ENCODE data around the gene CABP2. TPM values are rescaled to one million over a fixed set of nuclear protein-coding genes. Genes with fewer than 3 reads are reported as not detected.

The CABP2 gene
- total RNA-seq, 1 experiment from 2014 or later: not detected

GRCh38 chr11:67470337-67471002 lies 52.8 kb downstream of the CABP2 start:
- Histone ChIP-seq H3K4me1 (ENCODE audit: low read length) (peaks cover 30% of the 10 kb centered on the region), H3K9me2 (replicated peaks; ENCODE audit: insufficient read depth, low read length) (no peaks in the 10 kb centered on the region), H4K20me1 (ENCODE audit: insufficient read depth, low read depth, low read length) (no peaks in the 10 kb centered on the region), H3K9ac (ENCODE audit: low read length) (no peak overlapping the region), H3K36me3 (ENCODE audit: insufficient read depth, low read length) (no peaks in the 10 kb centered on the region), H3K79me2 (ENCODE audit: low read length) (peaks cover 16% of the 10 kb centered on the region), H2AFZ (ENCODE audit: low read length) (no peak overlapping the region), H3K27ac (ENCODE audit: low read length) (no peak overlapping the region), H3K4me3 (ENCODE audit: low read length) (no peak overlapping the region), H3K27me3 (ENCODE audit: low read length) (no peaks in the 10 kb centered on the region), H3K9me3 (ENCODE audit: low read length) (no peaks in the 10 kb centered on the region), H3K4me2 (ENCODE audit: low read depth, low read length, poor library complexity, severe bottlenecking) (no peak overlapping the region)
- DNase-seq: no peak

- peak overlapping the region; percentile 87 for H3K4me3 ChIP-seq (ENCODE audit: low read length)
- peaks cover 23% of the 10 kb centered on the region for H3K79me2 ChIP-seq (ENCODE audit: low read length)
- H3K4me1 ChIP-seq (ENCODE audit: low read length): peaks cover 35% of the 10 kb centered on the region
- H3K4me2 ChIP-seq (ENCODE audit: low read depth, low read length, poor library complexity, severe bottlenecking): peak overlapping the region; percentile 90
- H4K20me1 ChIP-seq (ENCODE audit: insufficient read depth, low read depth, low read length): no peaks in the 10 kb centered on the region
- H3K27ac ChIP-seq (ENCODE audit: low read length): no peak overlapping the region
- no peaks in the 10 kb centered on the region for H3K9me2 ChIP-seq (replicated peaks; ENCODE audit: insufficient read depth, low read length)
- H3K9ac ChIP-seq (ENCODE audit: low read length): peak overlapping the region; percentile 79
- no peaks in the 10 kb centered on the region for H3K36me3 ChIP-seq (ENCODE audit: insufficient read depth, low read length)
- no peaks in the 10 kb centered on the region for H3K27me3 ChIP-seq (ENCODE audit: low read length)
- peak overlapping the region; percentile 77 for H2AFZ ChIP-seq (ENCODE audit: low read length)
- H3K9me3 ChIP-seq (ENCODE audit: low read length): no peaks in the 10 kb centered on the region
- DNase-seq: no peak
Measured at GRCh38 chr11:67469508-67469811, 53.8 kb downstream of the CABP2 start.

Small RNA genes lying within 50 kb of the gene (small RNA-seq; reads per million reads assigned to genes)
- gene MIR6752: not detected

Other genes with a start within 250 kb of the CABP2 start
- gene ANKRD13D, start 234.1 kb downstream of the CABP2 start, total RNA-seq (2014; rRNA removed; shearing (Covaris generic); ENCODE audit: low replicate concordance): 31.3 and 91.8 TPM in 2 replicates
- gene SSH3, start 219.9 kb downstream of the CABP2 start, total RNA-seq (2014; rRNA removed; shearing (Covaris generic); ENCODE audit: low replicate concordance): 0.61 and 0.82 TPM in 2 replicates
- gene POLD4, start 169.9 kb downstream of the CABP2 start, total RNA-seq (2014; rRNA removed; shearing (Covaris generic); ENCODE audit: low replicate concordance): 362 and 684 TPM in 2 replicates
- gene CLCF1, start 149.8 kb downstream of the CABP2 start, total RNA-seq (2014; rRNA removed; shearing (Covaris generic); ENCODE audit: low replicate concordance): 6.4 and 13.9 TPM in 2 replicates
- gene RAD9A, start 131.5 kb downstream of the CABP2 start, total RNA-seq (2014; rRNA removed; shearing (Covaris generic); ENCODE audit: low replicate concordance): 14.8 and 19.2 TPM in 2 replicates
- 218 and 332 TPM in 2 replicates for gene PPP1CA, start 121.6 kb downstream of the CABP2 start, total RNA-seq (2014; rRNA removed; shearing (Covaris generic); ENCODE audit: low replicate concordance)
- gene TBC1D10C, start 119.4 kb downstream of the CABP2 start, total RNA-seq (2014; rRNA removed; shearing (Covaris generic); ENCODE audit: low replicate concordance): 52.4 and 122 TPM in 2 replicates
- gene CARNS1, start 107.8 kb downstream of the CABP2 start, total RNA-seq (2014; rRNA removed; shearing (Covaris generic); ENCODE audit: low replicate concordance): 0.18 TPM in 1 of 2 replicates, not detected in the other
- gene RPS6KB2, start 95.0 kb downstream of the CABP2 start, total RNA-seq (2014; rRNA removed; shearing (Covaris generic); ENCODE audit: low replicate concordance): 48.9 and 83.6 TPM in 2 replicates
- gene PTPRCAP, start 85.8 kb downstream of the CABP2 start, total RNA-seq (2014; rRNA removed; shearing (Covaris generic); ENCODE audit: low replicate concordance): 161 and 348 TPM in 2 replicates
- 15.5 and 40.6 TPM in 2 replicates for gene CORO1B, start 80.0 kb downstream of the CABP2 start, total RNA-seq (2014; rRNA removed; shearing (Covaris generic); ENCODE audit: low replicate concordance)
- not detected in 2 replicates for gene GPR152, start 70.7 kb downstream of the CABP2 start, total RNA-seq (2014; rRNA removed; shearing (Covaris generic); ENCODE audit: low replicate concordance)
- gene CABP4, start 68.1 kb downstream of the CABP2 start, total RNA-seq (2014; rRNA removed; shearing (Covaris generic); ENCODE audit: low replicate concordance): 0.29 TPM in 1 of 2 replicates, not detected in the other
- 69.7 and 99.7 TPM in 2 replicates for gene TMEM134, start 54.2 kb downstream of the CABP2 start, total RNA-seq (2014; rRNA removed; shearing (Covaris generic); ENCODE audit: low replicate concordance)
- gene AIP, start 40.4 kb downstream of the CABP2 start, total RNA-seq (2014; rRNA removed; shearing (Covaris generic); ENCODE audit: low replicate concordance): 51.8 and 119 TPM in 2 replicates
- 79.6 and 149 TPM in 2 replicates for gene PITPNM1, start 18.1 kb downstream of the CABP2 start, total RNA-seq (2014; rRNA removed; shearing (Covaris generic); ENCODE audit: low replicate concordance)
- 91.5 and 106 TPM in 2 replicates for gene CDK2AP2, start 15.3 kb downstream of the CABP2 start, total RNA-seq (2014; rRNA removed; shearing (Covaris generic); ENCODE audit: low replicate concordance)
- 1,085 and 1,200 TPM in 2 replicates for gene GSTP1, start 60.4 kb upstream of the CABP2 start, total RNA-seq (2014; rRNA removed; shearing (Covaris generic); ENCODE audit: low replicate concordance)
- 145 and 304 TPM in 2 replicates for gene NDUFV1, start 83.5 kb upstream of the CABP2 start, total RNA-seq (2014; rRNA removed; shearing (Covaris generic); ENCODE audit: low replicate concordance)
- 10.4 and 35.4 TPM in 2 replicates for gene NUDT8, start 106.5 kb upstream of the CABP2 start, total RNA-seq (2014; rRNA removed; shearing (Covaris generic); ENCODE audit: low replicate concordance)
- gene TBX10, start 116.3 kb upstream of the CABP2 start, total RNA-seq (2014; rRNA removed; shearing (Covaris generic); ENCODE audit: low replicate concordance): not detected in 2 replicates
- gene ACY3, start 127.3 kb upstream of the CABP2 start, total RNA-seq (2014; rRNA removed; shearing (Covaris generic); ENCODE audit: low replicate concordance): 0.89 and 2.2 TPM in 2 replicates
- 1.6 and 1.8 TPM in 2 replicates for gene ALDH3B2, start 151.2 kb upstream of the CABP2 start, total RNA-seq (2014; rRNA removed; shearing (Covaris generic); ENCODE audit: low replicate concordance)

Measured in Karpas-422 (cell line).